HG02870 (cell line): ENCODE data around the gene C16orf96.

Source experiments
- ATAC-seq: cut with Tn5 transposase; IDR thresholded peaks from one replicate; pipeline ENCODE4 v1.9.1; 2021; ENCODE audit warnings: mild to moderate bottlenecking, moderate library complexity; ENCODE audit not compliant: unreplicated experiment

Gene C16orf96

GRCh38 chr16:4615384-4616046 lies 59.4 kb downstream of the C16orf96 start:
- no peak for ATAC-seq

- peak; percentile 79 for ATAC-seq
These were observed 60.1 kb downstream of the C16orf96 start for GRCh38 chr16:4616047-4616811.

- ATAC-seq: no peak
These were observed 61.7 kb downstream of the C16orf96 start for GRCh38 chr16:4617880-4618279.

GRCh38 chr16:4618645-4619418 lies 62.7 kb downstream of the C16orf96 start:
- ATAC-seq: no peak

GRCh38 chr16:4623593-4623992 lies 67.5 kb downstream of the C16orf96 start:
- no peak for ATAC-seq

GRCh38 chr16:4624015-4624826 lies 68.1 kb downstream of the C16orf96 start, which contains the start of gene MGRN1:
MGRN1 (plus strand) TSS chr16:4624826; CDS start chr16:4624961, 135 bp downstream.
- ATAC-seq: peak; percentile 64

GRCh38 chr16:4624827-4625559 lies 68.9 kb downstream of the C16orf96 start:
- ATAC-seq: peak; percentile 52

- ATAC-seq: no peak
These were observed 69.5 kb downstream of the C16orf96 start for GRCh38 chr16:4625560-4626159.

- ATAC-seq: no peak
These were observed 70.3 kb downstream of the C16orf96 start for GRCh38 chr16:4626396-4626795.

- no peak for ATAC-seq
These were observed 72.1 kb downstream of the C16orf96 start for GRCh38 chr16:4628283-4628682.

- ATAC-seq: no peak
These were observed 75.3 kb downstream of the C16orf96 start for GRCh38 chr16:4631444-4631843.

- no peak for ATAC-seq
These were observed 77.9 kb downstream of the C16orf96 start for GRCh38 chr16:4633910-4634635.

GRCh38 chr16:4634768-4635167 lies 78.6 kb downstream of the C16orf96 start:
- ATAC-seq: no peak

- no peak for ATAC-seq
These were observed 80.1 kb downstream of the C16orf96 start for GRCh38 chr16:4636196-4636595.

GRCh38 chr16:4637501-4638166 lies 81.5 kb downstream of the C16orf96 start:
- no peak for ATAC-seq

GRCh38 chr16:4639899-4640509 lies 83.9 kb downstream of the C16orf96 start:
- no peak for ATAC-seq

- ATAC-seq: no peak
These were observed 84.6 kb downstream of the C16orf96 start for GRCh38 chr16:4640572-4641305.
